NB4 (cell line): ENCODE results near the gene CDH23.

Source experiments
- CTCF ChIP-seq: IDR thresholded peaks from one replicate; pipeline ENCODE4 v1.5.1; 2012; ENCODE audit warnings: low read depth, low read length
- MAX ChIP-seq: IDR thresholded peaks from 2 replicates; pipeline ENCODE4 v1.6.1; 2011; ENCODE audit warnings: low read depth, low read length
- POLR2A ChIP-seq: IDR thresholded peaks from 2 replicates; pipeline ENCODE4 v1.6.1; 2011; ENCODE audit warnings: mild to moderate bottlenecking; ENCODE audit not compliant: insufficient read length; ENCODE audit errors: extremely low read depth

- TF ChIP-seq CTCF (no peak), POLR2A (no peak), MAX (no peak)
Observed at GRCh38 chr10:71395621-71396020, 1.1 kb upstream of the CDH23 start.
